HG03097 (cell line): ENCODE data around the gene WWC1.
"Not testable (repeated sequence)": the region's sequence is repeated elsewhere in the genome, so short reads cannot be mapped to it uniquely, and the experiment has no call there.

Experiments used
- ATAC-seq: cut with Tn5 transposase; IDR thresholded peaks from one replicate; pipeline ENCODE4 v1.9.1; 2021; ENCODE audit not compliant: unreplicated experiment, low FRiP score

WWC1 gene

GRCh38 chr5:168328814-168329213 lies 37.4 kb downstream of the WWC1 start:
- no peak for ATAC-seq

GRCh38 chr5:168329302-168329701 lies 37.9 kb downstream of the WWC1 start:
- no peak for ATAC-seq

DNA sequence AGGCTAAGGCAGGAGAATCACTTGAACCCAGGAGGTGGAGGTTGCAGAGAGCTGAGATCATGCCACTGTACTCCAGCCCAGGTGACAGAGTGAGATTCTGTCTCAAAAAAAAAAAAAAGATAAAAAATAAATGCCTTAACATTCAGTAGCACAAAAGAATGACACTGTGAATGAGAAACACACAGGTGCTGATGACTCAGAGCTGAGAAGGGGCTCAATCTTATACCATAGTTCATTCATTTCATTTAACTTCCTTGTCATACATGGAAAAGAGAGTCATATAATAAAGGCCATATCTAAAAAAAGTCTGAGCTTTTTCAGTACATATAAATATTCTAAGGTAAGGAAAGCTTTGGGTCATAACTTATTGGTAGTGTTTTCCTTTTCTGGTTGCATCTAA lies 40.6 kb downstream of the WWC1 start:
- no peak for ATAC-seq

- no peak for ATAC-seq
These were observed 42.8 kb downstream of the WWC1 start for GRCh38 chr5:168334280-168334679.

DNA sequence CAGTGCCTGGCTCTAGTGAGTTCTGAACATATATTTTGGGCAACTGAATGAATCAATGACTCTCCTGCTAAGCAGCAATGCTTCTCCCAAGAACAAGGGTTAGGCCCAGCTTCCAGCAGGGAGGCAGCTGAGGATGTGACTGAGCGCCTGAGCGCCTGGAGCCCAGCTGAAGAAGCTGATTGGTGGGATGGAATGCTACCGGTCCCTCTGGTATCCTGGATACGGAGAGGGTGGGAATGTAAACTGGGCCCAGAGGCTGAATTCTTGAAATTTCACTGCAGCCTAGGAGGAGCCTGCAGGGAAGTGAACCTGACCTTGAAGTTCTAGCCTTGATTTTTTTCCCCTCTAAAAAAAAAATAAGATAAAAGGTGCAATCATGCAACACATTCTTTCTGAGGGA lies 43.2 kb downstream of the WWC1 start:
- ATAC-seq, result no peak

GRCh38 chr5:168337361-168337760 lies 45.9 kb downstream of the WWC1 start:
- no peak for ATAC-seq

GRCh38 chr5:168339109-168339771 lies 47.8 kb downstream of the WWC1 start:
- ATAC-seq, result no peak

- not testable (repeated sequence) for ATAC-seq
These were observed 48.3 kb downstream of the WWC1 start for GRCh38 chr5:168339772-168340140.

DNA sequence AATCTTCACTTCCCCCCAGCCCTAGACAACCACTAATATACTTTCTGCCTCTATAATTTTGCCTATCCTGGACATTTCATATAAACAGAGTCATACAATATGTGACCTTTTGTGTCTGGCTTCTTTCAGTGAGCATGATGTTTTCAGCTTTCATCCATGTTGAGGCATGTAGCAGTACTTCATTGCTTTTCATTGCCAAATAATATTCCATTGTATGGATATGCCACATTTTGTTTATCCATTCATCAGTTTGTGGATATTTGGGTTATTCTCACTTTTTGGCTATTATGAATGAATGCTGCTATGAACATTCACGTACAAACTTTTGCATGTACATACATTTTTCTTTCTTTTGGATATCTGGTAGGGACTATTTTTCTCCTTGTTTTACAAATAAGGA lies 49.0 kb downstream of the WWC1 start:
- no peak for ATAC-seq

DNA sequence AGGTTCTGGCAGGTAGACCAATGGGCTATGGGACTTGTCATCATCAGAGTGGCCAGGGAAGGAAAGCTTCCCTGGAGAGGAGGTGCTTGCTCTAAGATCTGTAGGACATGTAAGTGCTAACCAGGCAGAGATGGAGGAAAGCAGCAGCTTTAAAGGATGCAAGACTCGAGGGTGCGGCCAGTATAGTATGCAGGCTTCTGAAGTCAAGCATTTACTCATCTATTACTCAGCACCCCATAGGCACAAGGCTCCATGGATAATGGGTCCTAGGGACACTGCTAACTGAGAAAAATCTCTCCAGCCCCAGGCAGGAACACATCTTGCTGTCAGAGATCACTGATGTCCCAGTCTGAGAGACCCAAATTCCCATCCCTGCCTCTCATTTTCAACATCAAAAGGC lies 49.7 kb downstream of the WWC1 start:
- no peak for ATAC-seq

DNA sequence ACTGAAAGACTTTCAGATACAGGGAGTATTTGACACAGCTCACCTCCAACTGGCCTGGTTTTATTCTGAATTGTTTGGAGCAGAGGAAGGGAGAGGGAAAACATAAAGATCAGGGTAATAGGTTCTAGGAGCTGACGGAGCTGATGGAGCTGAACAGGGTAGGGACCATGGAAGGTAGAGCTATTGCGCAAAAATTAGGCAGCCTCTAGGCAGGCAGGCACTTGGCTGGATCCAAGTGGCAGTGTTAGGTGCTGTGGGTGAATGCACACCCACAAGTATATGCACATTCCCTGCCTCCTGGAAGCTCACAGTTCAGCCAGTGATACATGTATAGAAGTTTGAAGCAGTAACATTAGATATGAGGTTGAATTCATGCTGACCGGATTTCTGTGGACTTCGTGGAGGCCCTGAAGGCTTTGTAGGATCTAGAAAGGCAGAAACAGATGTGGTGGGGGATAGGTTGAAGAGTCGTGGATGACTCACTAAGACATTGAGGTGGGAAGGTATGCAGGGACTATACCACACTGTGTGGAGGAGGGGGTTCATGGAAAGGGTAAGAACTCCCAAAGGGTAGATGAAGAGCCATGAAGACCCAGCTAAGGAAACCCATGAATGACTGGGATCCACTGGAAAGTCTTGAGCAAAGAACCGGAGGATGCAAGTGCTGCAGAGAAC lies 50.8 kb downstream of the WWC1 start:
- ATAC-seq, result no peak

DNA sequence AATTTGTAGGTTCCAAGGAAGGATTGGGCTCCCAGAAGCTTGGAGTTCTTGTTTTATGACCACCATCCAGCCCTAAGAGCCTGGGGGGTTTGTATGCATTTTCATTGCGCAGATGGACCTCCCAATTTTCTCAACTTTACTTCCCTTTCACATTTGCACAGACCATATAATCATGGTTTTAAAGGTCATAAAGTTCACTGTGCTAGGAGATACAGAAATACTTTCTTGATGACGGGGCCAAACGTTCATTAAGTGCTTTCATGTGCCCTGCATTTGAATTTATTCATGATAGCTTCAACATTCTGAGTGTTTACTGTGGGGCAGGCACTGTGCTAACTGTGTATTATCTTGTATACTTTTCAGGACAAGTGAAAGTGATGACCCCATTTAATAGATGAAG lies 51.5 kb downstream of the WWC1 start:
- no peak for ATAC-seq

- no peak for ATAC-seq
These were observed 55.0 kb downstream of the WWC1 start for GRCh38 chr5:168346417-168346816.

- ATAC-seq, result no peak
These were observed 56.1 kb downstream of the WWC1 start for GRCh38 chr5:168347368-168348083.

- ATAC-seq, result no peak
These were observed 56.6 kb downstream of the WWC1 start for GRCh38 chr5:168348084-168348414.

DNA sequence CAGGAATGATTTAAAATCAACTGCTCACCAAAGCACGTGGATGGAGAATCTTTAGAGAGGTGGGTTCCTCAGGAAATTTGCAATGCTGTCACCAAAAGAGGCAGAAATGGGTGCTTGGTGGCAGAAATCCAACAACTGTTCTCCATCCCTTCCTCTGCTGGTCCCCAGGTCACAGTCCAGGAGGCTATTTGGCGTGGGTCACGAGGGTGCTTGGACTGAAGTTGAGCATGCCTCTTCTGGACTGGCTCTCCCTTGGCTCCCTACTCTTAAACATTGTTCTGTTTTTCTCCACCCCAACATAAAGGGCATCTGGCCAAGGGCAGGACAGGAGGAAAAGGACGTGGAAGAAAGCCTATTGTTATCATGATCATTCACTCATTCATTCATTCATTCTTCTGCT lies 58.9 kb downstream of the WWC1 start:
- ATAC-seq, result no peak

DNA sequence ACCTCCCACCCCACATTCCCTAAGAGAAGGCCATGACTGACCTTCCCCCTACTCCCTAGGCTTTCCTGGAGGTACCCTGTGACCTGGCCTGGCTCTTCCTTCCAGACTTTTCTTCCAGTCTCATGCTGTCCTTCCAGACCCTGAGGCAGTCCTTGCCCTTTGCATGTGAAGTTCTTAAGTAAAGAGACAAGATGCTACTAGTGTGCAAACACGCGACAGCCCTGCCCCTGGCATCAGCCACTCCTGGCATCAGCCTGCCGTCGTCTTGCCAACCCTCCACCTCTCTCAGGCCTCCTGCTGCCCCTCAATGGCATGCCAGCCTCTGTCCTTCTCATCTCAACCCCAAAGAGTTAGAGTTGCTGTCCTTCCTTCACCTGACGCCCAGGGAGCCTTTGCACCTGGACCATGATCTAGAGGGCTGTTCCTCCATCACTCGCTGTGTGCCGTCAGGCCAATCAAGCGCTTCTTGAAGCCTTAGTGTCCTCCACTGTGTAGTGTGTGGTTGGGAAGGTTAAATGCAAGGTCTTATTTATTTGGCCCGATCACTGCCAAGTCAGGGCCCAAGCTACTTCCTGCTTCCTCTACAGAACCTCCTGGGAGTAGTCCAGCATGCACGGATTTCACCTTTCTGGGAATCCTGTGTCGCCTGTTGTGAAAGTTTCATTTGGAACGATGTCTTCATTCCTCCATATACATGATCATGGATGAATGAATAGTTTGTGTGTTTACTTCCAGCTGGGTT lies 61.9 kb downstream of the WWC1 start:
- ATAC-seq, result no peak

DNA sequence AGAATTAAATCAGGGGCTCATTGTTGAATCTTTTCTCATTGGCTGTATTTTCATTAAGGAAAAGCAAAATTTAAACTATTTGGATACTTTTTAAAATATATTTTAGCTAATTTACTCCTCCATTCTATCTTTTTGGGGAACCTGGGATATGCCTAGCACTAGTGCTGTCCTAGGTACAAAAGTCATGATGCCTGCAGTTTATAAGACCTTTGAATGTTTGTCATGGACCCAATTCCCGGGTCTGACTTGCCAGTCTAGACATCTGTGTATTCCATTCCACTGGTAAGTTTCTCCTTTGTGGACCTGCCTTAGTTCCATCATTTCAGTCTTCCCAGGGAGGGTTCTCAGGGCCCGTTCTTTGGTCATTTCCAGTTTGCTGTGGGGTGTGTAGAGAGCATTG lies 63.0 kb downstream of the WWC1 start:
- ATAC-seq, result no peak

- no peak for ATAC-seq
These were observed 64.7 kb downstream of the WWC1 start for GRCh38 chr5:168356171-168356570.

DNA sequence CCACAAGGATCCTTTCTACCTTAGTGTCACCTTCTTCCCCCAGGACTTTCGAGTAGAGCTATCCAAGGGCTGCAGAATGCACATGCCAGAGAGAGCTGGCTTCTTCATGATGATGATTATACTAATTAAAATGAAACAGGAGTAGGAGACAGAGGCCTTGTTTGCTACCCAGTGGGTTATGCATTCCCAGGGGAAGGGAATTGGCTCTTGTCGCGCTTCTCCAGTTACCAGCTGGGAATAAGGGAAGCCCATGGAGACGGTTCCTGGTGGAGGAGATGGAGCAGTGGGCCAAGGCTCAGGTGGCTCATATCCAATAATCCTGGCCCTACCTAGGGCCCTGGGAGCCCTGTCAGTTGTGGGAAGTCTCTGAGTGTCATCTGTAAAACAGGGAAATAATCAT lies 65.1 kb downstream of the WWC1 start:
- no peak for ATAC-seq

GRCh38 chr5:168357876-168358275 lies 66.4 kb downstream of the WWC1 start:
- ATAC-seq, result no peak
